HL-60 (cell line): ENCODE data around the gene SRSF1.

ENCODE experiments used
- GABPA ChIP-seq: IDR thresholded peaks from 2 replicates; pipeline ENCODE4 v1.6.1; 2012; ENCODE audit warnings: low read depth
- POLR2AphosphoS5 ChIP-seq: IDR thresholded peaks from 2 replicates; pipeline ENCODE4 v1.6.1; 2012; ENCODE audit warnings: low read depth
- SPI1 ChIP-seq: IDR thresholded peaks from 2 replicates; pipeline ENCODE4 v1.6.1; 2012; ENCODE audit warnings: low read depth, mild to moderate bottlenecking, borderline replicate concordance
- TF ChIP-seq, protein P1 (sequence below): IDR thresholded peaks from one replicate; pipeline ENCODE4 v1.5.1; 2011; ENCODE audit warnings: low read length, control low read depth, inconsistent platforms; ENCODE audit not compliant: insufficient read depth
- TF ChIP-seq, protein P2 (sequence below): IDR thresholded peaks from 2 replicates; pipeline ENCODE4 v1.6.1; 2012; ENCODE audit warnings: low read depth; ENCODE audit not compliant: insufficient replicate concordance

GRCh38 chr17:58056476-58056875 lies 49.4 kb upstream of the SRSF1 start:
- TF ChIP-seq, protein P1, sequence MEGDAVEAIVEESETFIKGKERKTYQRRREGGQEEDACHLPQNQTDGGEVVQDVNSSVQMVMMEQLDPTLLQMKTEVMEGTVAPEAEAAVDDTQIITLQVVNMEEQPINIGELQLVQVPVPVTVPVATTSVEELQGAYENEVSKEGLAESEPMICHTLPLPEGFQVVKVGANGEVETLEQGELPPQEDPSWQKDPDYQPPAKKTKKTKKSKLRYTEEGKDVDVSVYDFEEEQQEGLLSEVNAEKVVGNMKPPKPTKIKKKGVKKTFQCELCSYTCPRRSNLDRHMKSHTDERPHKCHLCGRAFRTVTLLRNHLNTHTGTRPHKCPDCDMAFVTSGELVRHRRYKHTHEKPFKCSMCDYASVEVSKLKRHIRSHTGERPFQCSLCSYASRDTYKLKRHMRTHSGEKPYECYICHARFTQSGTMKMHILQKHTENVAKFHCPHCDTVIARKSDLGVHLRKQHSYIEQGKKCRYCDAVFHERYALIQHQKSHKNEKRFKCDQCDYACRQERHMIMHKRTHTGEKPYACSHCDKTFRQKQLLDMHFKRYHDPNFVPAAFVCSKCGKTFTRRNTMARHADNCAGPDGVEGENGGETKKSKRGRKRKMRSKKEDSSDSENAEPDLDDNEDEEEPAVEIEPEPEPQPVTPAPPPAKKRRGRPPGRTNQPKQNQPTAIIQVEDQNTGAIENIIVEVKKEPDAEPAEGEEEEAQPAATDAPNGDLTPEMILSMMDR: no peak
- TF ChIP-seq POLR2AphosphoS5: no peak
- TF ChIP-seq, protein P2, sequence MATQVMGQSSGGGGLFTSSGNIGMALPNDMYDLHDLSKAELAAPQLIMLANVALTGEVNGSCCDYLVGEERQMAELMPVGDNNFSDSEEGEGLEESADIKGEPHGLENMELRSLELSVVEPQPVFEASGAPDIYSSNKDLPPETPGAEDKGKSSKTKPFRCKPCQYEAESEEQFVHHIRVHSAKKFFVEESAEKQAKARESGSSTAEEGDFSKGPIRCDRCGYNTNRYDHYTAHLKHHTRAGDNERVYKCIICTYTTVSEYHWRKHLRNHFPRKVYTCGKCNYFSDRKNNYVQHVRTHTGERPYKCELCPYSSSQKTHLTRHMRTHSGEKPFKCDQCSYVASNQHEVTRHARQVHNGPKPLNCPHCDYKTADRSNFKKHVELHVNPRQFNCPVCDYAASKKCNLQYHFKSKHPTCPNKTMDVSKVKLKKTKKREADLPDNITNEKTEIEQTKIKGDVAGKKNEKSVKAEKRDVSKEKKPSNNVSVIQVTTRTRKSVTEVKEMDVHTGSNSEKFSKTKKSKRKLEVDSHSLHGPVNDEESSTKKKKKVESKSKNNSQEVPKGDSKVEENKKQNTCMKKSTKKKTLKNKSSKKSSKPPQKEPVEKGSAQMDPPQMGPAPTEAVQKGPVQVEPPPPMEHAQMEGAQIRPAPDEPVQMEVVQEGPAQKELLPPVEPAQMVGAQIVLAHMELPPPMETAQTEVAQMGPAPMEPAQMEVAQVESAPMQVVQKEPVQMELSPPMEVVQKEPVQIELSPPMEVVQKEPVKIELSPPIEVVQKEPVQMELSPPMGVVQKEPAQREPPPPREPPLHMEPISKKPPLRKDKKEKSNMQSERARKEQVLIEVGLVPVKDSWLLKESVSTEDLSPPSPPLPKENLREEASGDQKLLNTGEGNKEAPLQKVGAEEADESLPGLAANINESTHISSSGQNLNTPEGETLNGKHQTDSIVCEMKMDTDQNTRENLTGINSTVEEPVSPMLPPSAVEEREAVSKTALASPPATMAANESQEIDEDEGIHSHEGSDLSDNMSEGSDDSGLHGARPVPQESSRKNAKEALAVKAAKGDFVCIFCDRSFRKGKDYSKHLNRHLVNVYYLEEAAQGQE: no peak
- TF ChIP-seq GABPA: no peak
- no peak for TF ChIP-seq SPI1
